Upper lobe of right lung (tissue), 1 donor: Measurements from ENCODE around the gene BRINP2. TPM values are rescaled to one million over a fixed set of nuclear protein-coding genes. Genes with fewer than 3 reads are reported as not detected.

ENCODE experiments used
- ATAC-seq: fragments of 200-7000 bp; cut with Tn5 transposase; one replicate; pipeline ENCODE4 v1.9.1; 2020; ENCODE audit warnings: mild to moderate bottlenecking, moderate library complexity
- DNase-seq: peaks from one replicate; pipeline ENCODE4 v3.0.0-alpha.2; 2020
- H3K27ac ChIP-seq: fragments of 200-600 bp; one replicate; pipeline ENCODE4 v1.8.0; 2022
- H3K27me3 ChIP-seq: fragments of 200-600 bp; one replicate; pipeline ENCODE4 v1.8.0; 2022; ENCODE audit warnings: mild to moderate bottlenecking
- H3K36me3 ChIP-seq: fragments of 200-600 bp; one replicate; pipeline ENCODE4 v1.8.0; 2022
- H3K4me1 ChIP-seq: fragments of 200-600 bp; one replicate; pipeline ENCODE4 v1.8.0; 2022
- H3K4me3 ChIP-seq: fragments of 200-600 bp; one replicate; pipeline ENCODE4 v1.8.0; 2022; ENCODE audit warnings: mild to moderate bottlenecking
- H3K9me3 ChIP-seq: fragments of 200-600 bp; one replicate; pipeline ENCODE4 v1.8.0; 2022
- CTCF ChIP-seq: fragments of 200-600 bp; IDR thresholded peaks from one replicate; pipeline ENCODE4 v1.8.0; 2022; ENCODE audit warnings: antibody characterized with exemption
- intact Hi-C: fragments of 100-400 bp; cut with DNase I; formaldehyde crosslinking; loops from one replicate; pipeline ENCODE4 v1.11.0; 2022
- total RNA-seq: library from RNA; stranded (reverse); fragmentation: NEBNext Ultra II Directional; extraction: Animal tissue kit (Norgen Biotek cat#: 25700); gene quantifications from one replicate; pipeline ENCODE4 v1.2.1, GENCODE V29; 2021
- donor health status: DM: no; HTN: yes; CAD: no; lungs with severe emphysema.

Gene BRINP2
- total RNA-seq, 1 donor from 2014 or later, result not detected

- intact Hi-C loops, result no loop called here
- no peak for TF ChIP-seq CTCF
- Histone ChIP-seq H3K27me3 (no peaks in the 10 kb centered on the region), H3K27ac (no peak overlapping the region), H3K4me1 (peaks cover 8% of the 10 kb centered on the region), H3K4me3 (no peak overlapping the region), H3K9me3 (no peaks in the 10 kb centered on the region), H3K36me3 (no peaks in the 10 kb centered on the region)
- DNase-seq (no peak), ATAC-seq (no peak)
Observed at GRCh38 chr1:177287270-177287669, 116.5 kb downstream of the BRINP2 start.

GRCh38 chr1:177287994-177288393, 117.2 kb downstream of the BRINP2 start:
- no peaks in the 10 kb centered on the region for H3K27me3 ChIP-seq
- intact Hi-C loops, result no loop called here
- H3K4me1 ChIP-seq, result peaks cover 8% of the 10 kb centered on the region
- no peak overlapping the region for H3K27ac ChIP-seq
- H3K4me3 ChIP-seq, result no peak overlapping the region
- no peaks in the 10 kb centered on the region for H3K9me3 ChIP-seq
- H3K36me3 ChIP-seq, result no peaks in the 10 kb centered on the region
- TF ChIP-seq CTCF, result no peak
- DNase-seq, result no peak
- ATAC-seq, result no peak

GRCh38 chr1:177289532-177289931, 118.8 kb downstream of the BRINP2 start:
- H3K36me3 ChIP-seq, result no peaks in the 10 kb centered on the region
- ATAC-seq (no peak), DNase-seq (no peak)
- TF ChIP-seq CTCF, result no peak
- H3K27me3 ChIP-seq, result no peaks in the 10 kb centered on the region
- no peaks in the 10 kb centered on the region for H3K9me3 ChIP-seq
- H3K27ac ChIP-seq, result no peak overlapping the region
- H3K4me1 ChIP-seq, result peaks cover 8% of the 10 kb centered on the region
- intact Hi-C loops, result no loop called here
- no peak overlapping the region for H3K4me3 ChIP-seq

- Histone ChIP-seq H3K9me3 (no peaks in the 10 kb centered on the region), H3K27me3 (no peaks in the 10 kb centered on the region)
- intact Hi-C loops, result no loop called here
Observed at GRCh38 chr1:177300431-177300830, 129.7 kb downstream of the BRINP2 start.

GRCh38 chr1:177301425-177302124, 130.8 kb downstream of the BRINP2 start:
- H3K27ac ChIP-seq, result no peak overlapping the region
- intact Hi-C loops, result no loop called here
- no peaks in the 10 kb centered on the region for H3K9me3 ChIP-seq
- ATAC-seq (no peak), DNase-seq (no peak)
- no peaks in the 10 kb centered on the region for H3K36me3 ChIP-seq
- H3K27me3 ChIP-seq, result no peaks in the 10 kb centered on the region
- H3K4me1 ChIP-seq, result no peaks in the 10 kb centered on the region
- no peak for TF ChIP-seq CTCF
- H3K4me3 ChIP-seq, result no peak overlapping the region

More at GRCh38 chr1:177300431-177300830, 129.7 kb downstream of the BRINP2 start:
- Histone ChIP-seq H3K36me3 (no peaks in the 10 kb centered on the region), H3K4me3 (no peak overlapping the region), H3K4me1 (no peaks in the 10 kb centered on the region), H3K27ac (no peak overlapping the region)
- no peak for TF ChIP-seq CTCF
- no peak for ATAC-seq
- no peak for DNase-seq
